Nephron progenitor cell (in vitro differentiated cells): ENCODE results near the gene SLC44A1.

ENCODE experiments used
- DNase-seq: peaks from one replicate; pipeline ENCODE4 v3.0.0; 2021
- H3K27ac Mint-ChIP-seq: 2 replicates; pipeline ENCODE4 v1.8.0; 2021; ENCODE audit warnings: mild to moderate bottlenecking, moderate library complexity, mixed read lengths
- H3K27me3 Mint-ChIP-seq: 2 replicates; pipeline ENCODE4 v1.8.0; 2021; ENCODE audit warnings: mild to moderate bottlenecking, low read depth, mixed read lengths; ENCODE audit not compliant: poor library complexity
- H3K36me3 Mint-ChIP-seq: 2 replicates; pipeline ENCODE4 v1.8.0; 2021; ENCODE audit warnings: low read depth, mixed read lengths
- H3K4me1 Mint-ChIP-seq: 2 replicates; pipeline ENCODE4 v1.8.0; 2021; ENCODE audit warnings: mixed read lengths
- H3K4me3 Mint-ChIP-seq: 2 replicates; pipeline ENCODE4 v1.8.0; 2021; ENCODE audit warnings: mild to moderate bottlenecking, moderate library complexity, mixed read lengths
- H3K9me3 Mint-ChIP-seq: 2 replicates; pipeline ENCODE4 v1.8.0; 2021; ENCODE audit warnings: mild to moderate bottlenecking, moderate library complexity, mixed read lengths
- CTCF ChIP-seq: fragments of 200-600 bp; sonication (generic); IDR thresholded peaks from 2 replicates; pipeline ENCODE4 v1.5.0; 2021; ENCODE audit warnings: antibody characterized with exemption

Gene SLC44A1

GRCh38 chr9:105328872-105329718 is 84.6 kb downstream of the SLC44A1 start:
- H3K4me3 Mint-ChIP-seq, result no peak overlapping the region

GRCh38 chr9:105329719-105330062 is 85.2 kb downstream of the SLC44A1 start:
- Mint-ChIP-seq H3K36me3 (peaks cover 24% of the 10 kb centered on the region), H3K4me1 (peaks cover 34% of the 10 kb centered on the region), H3K27ac (no peak overlapping the region), H3K4me3 (no peak overlapping the region), H3K9me3 (no peaks in the 10 kb centered on the region), H3K27me3 (no peaks in the 10 kb centered on the region)
- DNase-seq, result no peak
- no peak for TF ChIP-seq CTCF

More at GRCh38 chr9:105328872-105329718, 84.6 kb downstream of the SLC44A1 start:
- peaks cover 29% of the 10 kb centered on the region for H3K36me3 Mint-ChIP-seq
- no peaks in the 10 kb centered on the region for H3K9me3 Mint-ChIP-seq
- no peak overlapping the region for H3K27ac Mint-ChIP-seq
- DNase-seq, result no peak
- H3K27me3 Mint-ChIP-seq, result no peaks in the 10 kb centered on the region
- no peak for TF ChIP-seq CTCF
- peaks cover 30% of the 10 kb centered on the region for H3K4me1 Mint-ChIP-seq

GRCh38 chr9:105330201-105330600 is 85.8 kb downstream of the SLC44A1 start:
- H3K27ac Mint-ChIP-seq, result peak overlapping the region; percentile 36
- H3K27me3 Mint-ChIP-seq, result no peaks in the 10 kb centered on the region
- no peak for DNase-seq
- H3K4me3 Mint-ChIP-seq, result no peak overlapping the region
- H3K9me3 Mint-ChIP-seq, result no peaks in the 10 kb centered on the region
- no peak for TF ChIP-seq CTCF
- H3K4me1 Mint-ChIP-seq, result peaks cover 34% of the 10 kb centered on the region
- H3K36me3 Mint-ChIP-seq, result peaks cover 20% of the 10 kb centered on the region

GRCh38 chr9:105330755-105331154 is 86.3 kb downstream of the SLC44A1 start:
- Mint-ChIP-seq H3K36me3 (peaks cover 15% of the 10 kb centered on the region), H3K27ac (peak overlapping the region; percentile 57), H3K9me3 (no peaks in the 10 kb centered on the region), H3K4me1 (peaks cover 34% of the 10 kb centered on the region), H3K4me3 (no peak overlapping the region), H3K27me3 (no peaks in the 10 kb centered on the region)
- no peak for TF ChIP-seq CTCF
- DNase-seq, result no peak

- Mint-ChIP-seq H3K4me3 (no peak overlapping the region), H3K4me1 (peaks cover 34% of the 10 kb centered on the region), H3K27me3 (no peaks in the 10 kb centered on the region), H3K9me3 (no peaks in the 10 kb centered on the region), H3K27ac (peak overlapping the region; percentile 57), H3K36me3 (peaks cover 17% of the 10 kb centered on the region)
- DNase-seq, result no peak
- TF ChIP-seq CTCF, result no peak
Observed at GRCh38 chr9:105331160-105331559, 86.7 kb downstream of the SLC44A1 start.

GRCh38 chr9:105331755-105332154 is 87.3 kb downstream of the SLC44A1 start:
- Mint-ChIP-seq H3K4me3 (no peak overlapping the region), H3K36me3 (peaks cover 16% of the 10 kb centered on the region), H3K27me3 (no peaks in the 10 kb centered on the region), H3K9me3 (no peaks in the 10 kb centered on the region), H3K27ac (no peak overlapping the region), H3K4me1 (peaks cover 34% of the 10 kb centered on the region)
- no peak for DNase-seq
- TF ChIP-seq CTCF, result no peak
